Stimulated activated CD4-positive, alpha-beta T cell treated with anti-CD3 and anti-CD28 coated beads, Interleukin-15, amount 100 ng/mL, for 1 hour (primary cell): ENCODE measurements around the gene ZNG1A.
"Not testable (repeated sequence)": the region's sequence is repeated elsewhere in the genome, so short reads cannot be mapped to it uniquely, and the experiment has no call there.

Experiments
- DNase-seq, 2 donors: peaks; one replicate each; pipeline ENCODE4 v3.0.0-alpha.2; 2020; ENCODE audit warnings: low read depth in 1 of 2, low spot score in 1 of 2

Gene ZNG1A

DNA sequence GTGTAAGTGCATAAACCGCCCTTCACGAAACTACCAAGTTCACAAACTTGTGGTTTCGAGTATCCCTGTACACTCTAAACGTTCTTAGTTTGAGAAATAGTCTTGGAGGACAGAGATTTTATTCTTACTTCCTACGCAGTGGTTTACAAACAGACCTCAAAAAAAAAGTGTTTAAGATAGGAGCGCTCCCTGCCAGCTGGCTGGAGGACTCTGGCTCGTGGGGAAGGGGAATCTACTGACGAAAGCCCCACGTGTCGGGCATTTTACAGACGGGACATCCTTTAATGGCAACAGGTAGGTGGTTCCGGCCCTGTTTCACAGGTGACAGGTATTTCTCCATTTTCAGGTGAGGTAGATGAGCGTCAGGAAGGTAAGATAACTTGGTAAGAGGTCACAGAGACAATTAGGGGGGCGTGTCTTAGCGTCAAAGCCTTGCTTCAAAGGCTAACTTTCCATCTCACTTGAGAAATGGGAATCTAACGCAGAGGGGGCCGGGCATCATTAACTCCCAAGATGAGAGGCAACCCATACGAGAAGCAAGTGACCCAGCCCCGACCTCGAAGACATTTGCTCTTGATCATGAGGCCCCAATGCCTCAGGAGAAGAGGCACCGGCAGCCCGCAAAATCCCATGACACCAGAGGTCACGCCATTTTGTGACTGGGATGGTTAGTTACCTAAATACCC is 573 bp downstream of the ZNG1A start:
- DNase-seq, result not testable (repeated sequence)

DNA sequence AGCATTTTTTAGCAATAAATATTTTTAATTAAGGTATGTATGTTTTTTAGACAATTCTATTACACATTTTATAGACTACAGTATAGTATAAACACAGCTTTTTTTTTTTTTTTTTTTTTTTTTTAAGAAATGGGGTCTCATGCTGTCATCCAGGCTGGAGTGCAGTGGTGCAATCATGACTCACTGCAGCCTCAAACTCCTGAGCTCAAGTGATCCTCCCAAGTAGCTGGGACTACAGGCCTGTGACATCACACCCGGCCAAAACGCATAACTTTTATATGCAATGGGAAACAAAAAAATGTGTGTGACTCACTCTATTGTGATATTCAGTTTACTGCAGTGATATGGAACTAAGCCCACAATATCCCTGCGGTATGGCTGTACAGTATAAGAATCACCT is 9.1 kb downstream of the ZNG1A start:
- DNase-seq, result not testable (repeated sequence)

DNA sequence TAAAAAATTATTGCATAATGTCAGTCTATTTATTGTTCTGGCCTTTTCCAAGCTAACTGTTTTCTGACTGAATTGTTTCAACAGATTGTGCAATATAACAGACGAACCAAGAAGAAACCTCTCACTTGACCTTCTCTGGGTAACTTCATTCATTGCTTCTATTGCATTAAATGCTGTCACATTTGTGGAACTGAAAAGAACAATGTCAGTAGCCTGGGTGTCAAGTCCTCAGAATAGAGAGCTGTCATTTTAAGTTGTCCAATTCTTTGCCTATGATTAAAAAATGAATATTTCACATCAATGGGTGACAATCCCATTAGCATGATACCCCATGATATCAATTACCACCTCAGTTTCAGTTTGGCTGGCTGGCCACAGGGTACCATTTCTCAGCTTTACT is 19.0 kb downstream of the ZNG1A start:
- DNase-seq, result not testable (repeated sequence)

DNA sequence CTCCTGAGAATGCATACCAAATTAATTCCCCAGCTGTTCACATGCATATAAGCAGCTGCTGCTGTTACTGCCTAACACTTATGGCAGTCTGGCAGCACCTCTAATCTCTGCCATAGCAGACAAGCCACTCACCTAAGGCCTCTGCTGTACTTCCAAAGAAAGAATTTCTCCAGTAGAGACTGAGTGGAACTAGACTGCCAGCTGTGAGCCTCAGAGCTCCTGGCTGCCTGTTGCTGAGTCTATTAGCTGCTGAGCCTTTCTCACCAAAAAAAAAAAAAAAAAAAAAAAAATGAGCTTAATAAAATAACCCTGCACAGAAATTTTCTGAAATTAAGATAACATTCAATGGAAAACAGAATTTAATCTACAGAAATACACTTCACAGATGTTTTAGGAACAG is 27.7 kb downstream of the ZNG1A start:
- DNase-seq, result not testable (repeated sequence)

DNA sequence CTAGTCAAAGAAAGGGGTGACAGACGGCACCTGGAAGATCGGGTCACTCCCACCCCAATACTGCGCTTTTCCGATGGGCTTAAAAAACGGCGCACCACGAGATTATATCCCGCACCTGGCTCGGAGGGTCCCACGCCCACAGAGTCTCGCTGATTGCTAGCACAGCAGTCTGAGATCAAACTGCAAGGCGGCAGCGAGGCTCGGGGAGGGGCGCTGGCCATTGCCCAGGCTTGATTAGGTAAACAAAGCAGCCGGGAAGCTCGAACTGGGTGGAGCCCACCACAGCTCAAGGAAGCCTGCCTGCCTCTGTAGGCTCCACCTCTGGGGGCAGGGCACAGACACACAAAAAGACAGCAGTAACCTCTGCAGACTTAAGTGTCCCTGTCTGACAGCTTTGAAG is 39.0 kb downstream of the ZNG1A start:
- DNase-seq, result not testable (repeated sequence)

DNA sequence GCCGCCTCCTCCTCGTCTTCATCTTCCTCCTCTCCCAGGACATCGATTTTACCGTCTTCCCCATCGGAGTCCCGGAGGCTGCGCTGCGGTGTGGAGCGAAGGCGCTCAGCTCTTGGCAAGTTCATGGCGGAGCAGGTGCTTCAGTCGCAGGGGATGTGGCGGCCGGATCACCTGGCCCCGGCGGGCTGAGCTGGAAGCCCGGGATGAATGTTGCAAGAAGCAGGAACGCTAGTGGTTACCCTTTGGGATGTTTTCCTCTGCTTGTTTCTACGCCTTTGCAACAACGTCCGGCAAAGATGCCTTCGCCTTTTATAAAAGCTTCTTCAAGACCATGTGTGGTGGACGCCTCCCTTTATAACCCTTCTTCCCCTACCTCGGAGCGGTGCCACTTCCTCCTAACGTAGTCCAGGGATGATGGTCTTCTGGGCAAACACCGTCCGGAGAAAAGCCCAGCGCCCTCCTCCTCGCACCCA is 60.8 kb downstream of the ZNG1A start, which contains the start of gene FOXD4:
Gene FOXD4, minus strand, starts transcription at position 423 of the 473 bp plus-strand sequence. Its CDS starts 298 bp downstream, at position 125.
- not testable (repeated sequence) for DNase-seq

DNA sequence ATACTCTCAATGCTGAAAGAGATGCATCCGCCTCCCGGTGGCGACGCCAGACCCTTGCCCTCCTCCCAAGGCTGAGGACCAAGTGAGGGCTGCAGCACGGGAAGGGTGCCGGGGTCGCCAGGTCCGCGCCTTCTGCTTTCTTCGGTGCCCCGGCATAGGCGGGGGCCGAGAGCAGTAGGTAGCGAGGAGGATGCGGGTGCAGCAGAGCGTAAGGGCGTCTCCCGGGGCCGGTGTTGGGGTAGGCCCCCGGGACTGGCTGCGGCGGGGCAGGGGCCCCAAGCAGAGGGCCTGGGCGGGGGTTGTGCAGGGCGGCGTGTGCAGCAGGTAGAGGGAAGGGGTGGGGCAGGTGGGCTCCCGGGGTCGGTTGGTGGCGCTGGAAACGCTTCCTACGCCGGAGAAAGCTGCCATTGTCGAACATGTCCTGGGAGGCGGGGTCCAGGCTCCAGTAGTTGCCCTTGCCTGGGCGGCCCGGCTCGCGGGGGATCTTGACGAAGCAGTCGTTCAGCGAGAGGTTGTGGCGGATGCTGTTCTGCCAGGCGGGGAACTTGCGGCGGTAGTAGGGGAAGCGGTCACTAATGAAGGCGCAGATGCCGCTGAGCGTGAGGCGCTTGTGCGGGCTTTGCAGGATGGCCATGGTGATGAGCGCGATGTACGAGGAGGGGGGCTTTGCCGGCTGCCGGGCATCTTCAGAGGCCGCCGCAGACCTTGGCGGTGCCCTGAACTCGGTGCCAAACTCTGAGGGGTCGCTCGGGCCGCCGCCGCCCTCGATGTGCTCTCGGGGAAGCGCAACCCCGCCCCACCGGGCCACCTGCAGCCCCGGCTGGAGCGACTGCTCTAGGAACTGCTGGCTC is 61.5 kb downstream of the ZNG1A start:
- not testable (repeated sequence) for DNase-seq

DNA sequence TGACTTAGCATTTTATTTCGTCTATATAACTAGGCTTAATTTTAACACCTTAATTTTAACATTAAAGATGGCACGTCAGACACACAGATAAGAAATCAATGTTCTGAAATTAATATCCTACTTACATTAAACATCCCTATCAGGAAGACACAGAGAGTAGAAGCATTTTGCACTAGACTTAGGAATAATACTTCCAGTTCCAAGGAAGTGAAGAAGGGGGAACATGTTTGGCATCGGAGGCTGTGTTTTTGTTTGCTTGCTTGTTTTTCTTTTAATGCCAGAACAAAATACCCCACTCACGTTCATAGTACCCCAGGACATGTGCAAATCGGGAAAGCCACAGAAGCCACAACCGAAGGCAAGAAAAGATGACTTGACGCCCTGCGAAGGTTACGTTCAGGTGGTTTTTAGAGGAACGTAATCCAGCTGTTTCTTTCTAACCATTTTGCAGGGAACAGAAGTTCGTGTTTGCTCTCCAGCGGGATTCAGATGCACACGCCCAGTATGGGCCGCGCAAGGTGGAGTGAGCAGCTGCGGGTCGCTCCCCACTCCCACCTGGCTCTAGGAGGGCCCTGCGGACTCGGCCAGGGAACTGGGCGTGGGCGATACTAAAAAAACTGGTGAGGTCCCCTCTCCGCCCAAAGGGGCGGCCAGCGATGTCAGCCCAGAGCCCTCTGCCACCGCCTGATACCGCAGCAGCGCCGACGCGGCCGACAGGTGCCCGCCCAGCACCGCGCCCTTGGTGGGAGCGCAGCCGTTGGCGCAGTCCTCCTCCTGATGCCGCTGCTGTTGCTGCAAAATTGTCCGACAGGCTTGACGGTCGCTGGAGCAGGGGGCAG is 62.4 kb downstream of the ZNG1A start:
- not testable (repeated sequence) for DNase-seq

DNA sequence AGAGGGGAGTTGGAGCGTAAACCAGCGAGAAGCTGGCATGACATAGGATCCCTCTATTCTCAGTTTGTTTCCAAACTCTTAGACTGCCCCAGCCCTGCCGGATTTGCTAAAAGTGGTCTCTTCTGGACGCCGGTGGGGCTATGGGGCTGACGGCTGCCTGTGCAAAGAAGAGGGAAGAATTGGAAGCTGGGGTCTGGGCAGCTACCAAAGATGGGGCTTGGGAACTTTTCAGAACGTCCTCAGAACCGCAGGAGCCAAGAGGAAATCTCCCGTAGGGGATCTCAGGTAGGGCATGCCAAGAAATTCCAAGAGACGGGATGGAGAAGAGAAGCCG is 63.8 kb downstream of the ZNG1A start:
- DNase-seq, result not testable (repeated sequence)

DNA sequence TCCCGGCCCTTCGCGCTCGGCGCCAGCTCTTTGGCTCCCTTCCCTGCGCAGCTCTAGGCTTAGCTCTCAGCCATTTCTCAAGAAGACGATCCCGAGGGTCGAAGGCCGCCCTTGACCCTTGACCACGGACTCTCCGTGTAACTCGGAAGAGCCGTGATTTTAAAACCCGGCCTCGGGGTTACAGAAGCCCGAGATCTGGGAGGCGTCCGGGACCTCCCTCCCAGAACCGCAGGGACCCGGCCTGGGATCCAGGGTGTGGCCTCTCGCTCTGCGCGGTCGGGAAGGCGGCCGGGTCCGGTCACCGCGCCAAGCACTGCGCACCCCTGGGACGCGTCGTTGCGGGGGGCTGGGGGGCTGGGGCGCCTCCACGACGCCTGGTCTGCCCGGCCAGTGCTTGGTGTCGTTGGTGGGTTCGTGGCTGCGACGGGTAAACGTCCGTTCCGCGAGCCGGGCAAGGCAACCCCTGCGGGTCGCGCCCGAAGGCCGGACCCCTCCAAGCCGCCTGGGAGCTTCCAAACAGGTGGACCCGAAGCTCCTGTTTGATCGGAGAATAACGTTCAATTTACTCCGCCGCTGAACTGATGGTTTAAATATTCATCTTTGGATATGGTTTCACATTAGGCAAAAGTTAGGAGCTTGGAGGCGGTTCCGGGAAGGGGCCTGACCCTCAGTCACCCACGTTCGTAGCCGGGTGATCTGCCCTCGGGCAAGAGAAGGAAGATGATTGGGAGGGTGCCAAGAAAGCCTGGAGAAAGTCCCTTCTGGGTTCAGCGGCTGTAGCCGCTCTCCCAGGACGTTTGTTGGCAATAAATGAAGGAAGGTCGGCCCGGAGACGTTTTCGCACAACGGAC is 64.4 kb downstream of the ZNG1A start:
- not testable (repeated sequence) for DNase-seq

DNA sequence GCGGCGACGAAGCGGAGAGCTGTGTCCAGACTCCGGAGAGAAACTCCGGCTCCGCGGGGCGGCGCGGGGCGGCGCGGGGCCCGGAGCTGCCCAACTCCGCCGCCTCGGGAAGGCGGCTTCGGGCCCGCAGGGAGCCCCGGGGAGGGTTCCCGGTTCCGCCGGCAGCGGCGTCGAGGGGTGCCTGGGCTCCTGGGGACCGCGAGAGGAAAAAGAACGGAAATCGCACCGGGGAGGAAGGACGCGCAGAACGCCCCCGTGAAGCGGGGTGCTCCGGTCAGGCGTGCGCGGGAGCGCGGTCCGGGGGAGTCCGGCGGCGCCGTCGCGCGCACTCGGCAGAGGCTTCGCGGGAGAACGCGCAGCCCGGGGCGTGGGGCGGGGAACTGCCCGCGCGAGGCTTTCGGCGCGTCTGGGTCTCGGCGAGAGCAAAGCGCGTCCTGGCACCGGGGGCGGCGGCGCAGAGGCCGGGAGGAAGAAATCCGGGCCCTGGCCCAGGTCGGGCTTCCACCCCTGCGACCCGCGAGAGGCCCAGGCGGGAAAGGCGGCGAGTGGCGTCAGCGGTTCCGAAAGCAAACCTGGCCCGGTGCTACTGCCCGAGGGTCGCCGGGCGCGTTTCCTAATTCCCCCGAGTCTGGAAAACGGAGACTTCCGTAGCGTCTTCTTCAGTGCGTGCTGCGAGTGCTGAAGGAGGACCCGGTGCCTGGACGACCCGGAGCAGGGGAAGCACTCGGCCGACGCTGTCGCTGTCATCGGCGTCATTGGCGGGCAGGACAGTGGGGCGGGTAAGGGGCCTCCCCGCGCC is 65.2 kb downstream of the ZNG1A start:
- peak in 1 of 2 donors; percentile 20 for DNase-seq

DNA sequence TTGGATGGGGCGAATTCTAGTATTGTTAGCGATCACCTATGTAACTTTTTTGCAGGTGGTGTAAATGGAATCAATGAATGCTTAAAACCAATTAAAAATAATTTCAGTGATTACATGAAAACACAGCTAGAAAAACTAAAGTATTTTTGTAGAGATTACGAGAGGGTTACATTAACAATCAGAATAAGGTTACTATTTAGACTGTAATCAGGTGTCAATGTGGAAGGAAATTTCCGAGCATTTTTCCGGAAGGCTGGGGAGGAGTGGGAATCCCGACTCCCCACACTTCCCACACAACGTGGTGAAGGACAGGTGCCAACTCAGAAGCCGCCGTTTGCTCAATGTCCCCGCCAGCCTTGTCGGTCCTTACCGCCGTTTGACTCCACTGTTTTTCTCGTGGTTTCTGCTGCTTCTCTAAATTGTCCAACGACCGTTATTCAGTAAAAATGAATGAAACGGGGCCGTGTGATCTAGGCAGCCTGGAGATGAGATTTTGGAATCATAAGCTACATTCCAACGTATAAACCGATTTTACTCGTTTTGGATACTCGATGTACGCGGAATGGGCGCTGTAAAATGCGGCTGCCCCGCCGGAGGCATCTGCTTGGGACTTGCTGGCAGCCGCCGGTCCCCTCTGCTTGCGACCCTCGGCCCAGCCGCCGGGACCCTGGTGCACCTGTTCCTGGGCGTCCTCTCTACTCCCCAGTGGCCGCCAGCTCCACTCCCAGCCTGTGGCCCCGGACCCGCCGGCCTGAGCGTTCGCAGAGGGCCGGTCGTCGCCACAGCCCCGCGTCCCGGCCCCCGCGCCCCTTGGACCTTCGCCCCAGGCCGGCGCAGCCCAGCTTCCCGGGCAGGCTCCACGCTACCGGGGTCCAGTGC is 66.0 kb downstream of the ZNG1A start:
- DNase-seq, result not testable (repeated sequence)

DNA sequence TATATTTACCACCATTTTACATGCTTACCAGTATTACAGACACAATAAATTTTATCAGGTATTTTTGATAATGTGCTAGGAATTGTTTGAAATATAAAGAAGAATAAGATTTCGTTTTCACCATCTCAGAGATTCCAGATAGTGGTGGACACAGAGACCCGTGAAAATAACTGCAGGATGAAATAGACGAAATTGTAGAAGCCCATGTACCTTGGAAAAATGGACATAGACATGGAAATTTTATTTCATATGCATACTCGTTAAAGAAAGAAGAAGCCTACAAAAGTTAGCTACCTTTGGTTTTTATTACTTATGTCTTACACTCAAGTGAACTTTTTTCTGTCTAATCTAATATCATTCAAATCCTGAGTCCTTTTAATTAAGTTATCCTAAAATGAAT is 68.2 kb downstream of the ZNG1A start:
- not testable (repeated sequence) for DNase-seq

DNA sequence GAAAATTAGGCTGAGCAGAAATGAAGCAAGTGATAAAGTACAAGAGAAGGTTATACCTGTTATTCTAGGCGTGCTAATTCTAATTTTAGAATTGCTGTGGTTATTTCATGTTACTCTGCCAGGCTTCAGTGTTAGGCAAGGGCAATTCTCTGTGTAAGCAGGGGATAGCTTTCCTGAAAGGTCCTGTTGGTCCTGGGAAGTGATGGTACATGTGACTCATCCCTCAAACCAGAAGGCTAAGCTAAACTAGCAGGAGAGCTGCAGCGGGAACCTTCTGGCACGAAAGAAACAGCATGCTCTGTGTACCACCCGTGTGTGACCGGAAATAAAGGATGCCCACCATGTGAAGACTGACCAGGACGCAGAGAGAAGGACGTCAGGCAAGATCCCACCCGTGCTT is 69.3 kb downstream of the ZNG1A start:
- DNase-seq, result not testable (repeated sequence)

DNA sequence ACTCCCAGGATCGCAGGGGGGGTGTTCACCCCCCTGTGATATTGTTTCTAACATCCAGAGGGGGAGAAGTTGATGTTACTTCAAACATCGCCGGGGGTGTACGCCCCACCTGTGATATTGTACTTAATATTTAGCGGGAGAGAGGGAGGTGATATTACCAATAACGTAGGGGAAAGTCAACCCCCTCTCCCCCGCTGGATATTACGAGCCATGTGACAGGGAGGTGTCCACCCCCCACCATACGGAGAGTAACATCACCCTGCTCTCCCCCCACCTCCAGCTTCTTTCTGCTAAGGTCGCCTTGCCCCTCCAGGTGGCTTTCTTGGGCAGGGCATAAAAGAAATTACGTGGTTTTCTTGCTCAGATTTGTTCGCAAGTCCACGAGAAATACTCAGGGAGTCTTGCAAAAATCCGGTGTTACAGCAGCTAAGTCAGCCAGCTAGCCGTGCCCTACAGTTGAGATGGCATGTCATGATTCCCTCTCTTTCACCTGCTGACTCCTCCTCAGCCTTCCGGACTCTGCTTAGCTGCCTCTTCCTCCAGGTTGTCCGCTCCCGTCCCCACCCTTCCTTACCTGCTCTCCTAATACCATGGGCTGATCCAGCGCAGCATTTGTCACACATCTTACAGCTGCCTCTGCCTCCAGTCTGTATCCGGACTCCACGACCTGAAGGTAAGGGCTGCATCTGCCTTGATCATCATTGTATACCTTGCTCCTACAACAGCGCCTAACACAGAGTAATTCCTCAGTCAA is 69.9 kb downstream of the ZNG1A start:
- DNase-seq, result not testable (repeated sequence)

DNA sequence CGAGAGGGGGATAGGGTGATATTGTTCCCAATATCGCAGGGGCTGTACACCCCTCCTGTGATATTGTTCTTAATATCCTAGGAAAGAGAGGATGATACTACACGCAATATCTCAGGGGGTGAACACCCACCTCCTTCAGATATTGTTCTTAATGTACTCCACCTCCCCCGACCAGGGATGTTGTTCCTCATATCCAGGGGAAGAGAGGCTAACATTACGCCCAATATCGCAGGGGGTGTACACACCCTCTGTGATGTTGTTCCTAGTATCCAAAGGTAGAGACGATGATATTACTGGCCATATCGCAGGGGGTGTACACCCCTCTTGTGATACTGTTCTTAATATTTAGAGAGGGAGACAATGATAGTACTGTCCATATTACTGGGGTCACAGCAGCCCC is 72.9 kb downstream of the ZNG1A start:
- DNase-seq, result not testable (repeated sequence)

DNA sequence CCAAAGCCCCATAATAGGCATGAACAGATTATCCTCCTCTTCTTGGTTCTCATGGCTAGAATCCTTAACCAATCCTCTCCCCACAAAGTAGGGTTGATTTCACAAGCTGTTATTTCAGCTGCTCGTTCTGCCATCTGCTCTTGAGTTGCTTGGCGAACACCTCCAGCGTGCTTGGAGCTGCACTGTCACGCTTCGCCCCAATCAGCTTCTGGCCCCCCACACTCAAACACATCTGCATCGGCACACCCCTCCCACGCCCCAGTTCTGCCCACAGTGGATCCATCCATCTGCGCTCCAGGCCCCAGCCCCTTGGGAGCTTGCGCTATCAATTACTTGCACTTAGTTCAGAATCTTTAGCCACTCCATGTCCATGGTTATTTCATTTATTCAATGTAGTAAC is 78.4 kb downstream of the ZNG1A start:
- not testable (repeated sequence) for DNase-seq

DNA sequence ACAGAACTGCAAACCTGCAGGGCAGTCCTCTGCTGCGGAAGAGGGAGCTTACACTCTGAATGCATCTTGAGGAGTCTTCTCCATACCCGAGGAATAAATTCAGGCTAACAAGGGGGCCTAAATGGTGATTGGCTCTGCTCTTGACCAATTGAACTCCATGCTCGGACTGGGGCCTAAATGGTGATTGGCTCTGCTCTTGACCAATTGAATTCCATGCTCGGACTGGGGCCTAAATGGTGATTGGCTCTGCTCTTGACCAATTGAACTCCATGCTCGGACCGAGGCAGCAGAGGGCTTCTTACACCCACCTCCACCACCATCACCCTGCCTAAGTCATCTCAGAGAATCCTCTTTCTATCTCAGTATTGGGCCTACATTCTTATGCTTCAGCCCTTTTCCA is 79.0 kb downstream of the ZNG1A start:
- DNase-seq, result not testable (repeated sequence)
